HG03135 (cell line): ENCODE measurements around the gene KIF6.

Experiments used
- ATAC-seq: cut with Tn5 transposase; IDR thresholded peaks from one replicate; pipeline ENCODE4 v1.9.1; 2021; ENCODE audit warnings: mild to moderate bottlenecking, moderate library complexity; ENCODE audit not compliant: unreplicated experiment

Gene KIF6

DNA sequence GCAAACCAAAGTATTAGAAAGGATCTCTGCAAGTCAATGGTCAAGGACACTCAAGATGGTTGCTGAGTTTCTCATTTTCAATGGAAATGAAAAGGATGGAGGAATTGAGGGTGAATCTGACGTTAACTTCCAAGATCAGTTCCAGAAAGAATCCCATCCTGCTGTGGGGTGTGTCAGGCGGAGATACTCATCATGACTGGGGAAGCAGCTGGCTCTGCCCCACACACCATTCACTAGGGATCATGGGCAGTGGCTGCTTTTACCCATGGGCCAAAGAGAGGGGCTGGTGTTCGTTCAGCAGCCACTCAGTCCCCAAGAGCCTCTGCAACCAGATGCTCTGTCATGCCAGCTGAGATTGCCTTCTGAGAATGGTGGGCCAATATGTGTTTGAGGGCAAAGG, 300.4 kb downstream of the KIF6 start:
- ATAC-seq: no peak

DNA sequence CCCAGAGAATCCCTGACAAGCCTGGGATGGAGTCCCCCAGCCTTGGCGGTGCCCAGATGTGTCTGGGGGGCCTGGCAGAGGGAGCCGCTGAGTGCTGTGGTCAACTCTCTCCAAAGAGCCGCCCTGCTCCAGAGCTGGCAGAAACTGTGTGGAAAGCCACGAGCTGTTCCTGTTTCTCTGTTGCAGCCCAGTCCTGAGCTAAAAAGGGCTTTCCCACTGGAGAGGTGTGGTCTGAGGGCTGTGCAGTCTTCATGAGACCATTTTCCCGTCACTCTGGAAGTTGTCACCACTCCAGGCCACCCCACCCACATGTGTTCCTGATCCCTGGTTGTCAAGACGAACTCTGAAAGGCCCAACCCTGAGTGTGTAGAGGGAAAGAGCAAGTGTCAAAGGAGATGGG, 303.0 kb downstream of the KIF6 start:
- ATAC-seq: no peak

DNA sequence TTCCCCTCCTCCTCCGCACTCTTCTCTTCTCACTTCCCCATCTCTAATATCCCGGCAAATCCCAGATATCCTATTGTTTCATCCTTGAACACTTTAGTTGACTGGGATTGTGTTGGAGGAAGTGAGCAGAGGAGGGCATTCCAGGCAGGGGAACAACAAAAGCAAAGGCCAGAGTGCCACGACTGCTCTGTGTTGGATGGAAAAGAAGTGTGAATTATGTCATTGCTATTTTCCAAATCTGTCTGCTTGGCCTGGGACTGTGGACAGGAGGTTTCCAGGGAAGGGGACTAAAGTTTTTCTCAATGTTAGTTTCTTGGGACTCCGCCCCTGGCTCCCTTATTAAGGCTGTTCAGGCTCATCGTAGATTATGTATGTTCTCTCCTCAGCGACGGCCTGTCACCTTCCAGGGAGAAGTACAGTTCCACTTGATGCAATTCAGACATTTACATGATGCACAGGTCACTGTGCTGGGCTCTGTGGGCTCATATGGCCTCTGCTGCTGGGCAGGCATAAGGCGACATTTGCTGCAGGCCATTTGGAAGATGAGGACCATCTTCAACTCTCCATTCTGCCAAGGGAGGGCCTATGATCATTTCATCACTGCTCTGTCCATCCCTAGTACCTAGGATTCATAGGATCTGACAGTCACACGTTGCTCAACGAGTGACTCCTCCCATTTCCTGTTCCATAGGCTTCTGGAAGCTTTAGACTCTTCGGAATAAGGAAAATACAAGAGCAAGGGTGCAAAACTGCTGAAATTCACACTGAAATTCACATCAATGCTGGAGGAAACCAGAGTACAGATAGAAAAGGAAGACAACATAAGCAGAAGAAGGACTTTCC, 303.6 kb downstream of the KIF6 start:
- ATAC-seq: no peak

GRCh38 chr6:39420300-39421265, 304.6 kb downstream of the KIF6 start:
- no peak for ATAC-seq

DNA sequence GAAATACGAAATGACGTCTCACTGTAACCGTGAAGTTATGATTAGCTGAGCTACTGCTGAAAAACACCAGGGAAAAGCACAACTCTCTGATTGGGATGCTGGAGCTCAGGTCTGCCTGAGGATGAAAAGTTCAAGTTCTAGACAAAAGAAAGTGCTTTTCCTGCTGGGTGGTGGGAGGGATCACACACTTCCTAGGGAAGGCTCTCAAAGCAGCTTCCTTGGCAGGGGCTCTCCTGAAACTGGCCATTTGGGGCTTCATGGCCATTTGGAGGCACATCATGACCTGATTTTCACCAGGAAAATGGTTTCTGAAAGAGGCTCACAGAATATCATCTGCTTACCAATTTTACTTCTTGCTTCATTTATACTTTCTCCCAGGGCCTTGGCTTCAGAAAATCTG, 305.6 kb downstream of the KIF6 start:
- ATAC-seq: no peak

DNA sequence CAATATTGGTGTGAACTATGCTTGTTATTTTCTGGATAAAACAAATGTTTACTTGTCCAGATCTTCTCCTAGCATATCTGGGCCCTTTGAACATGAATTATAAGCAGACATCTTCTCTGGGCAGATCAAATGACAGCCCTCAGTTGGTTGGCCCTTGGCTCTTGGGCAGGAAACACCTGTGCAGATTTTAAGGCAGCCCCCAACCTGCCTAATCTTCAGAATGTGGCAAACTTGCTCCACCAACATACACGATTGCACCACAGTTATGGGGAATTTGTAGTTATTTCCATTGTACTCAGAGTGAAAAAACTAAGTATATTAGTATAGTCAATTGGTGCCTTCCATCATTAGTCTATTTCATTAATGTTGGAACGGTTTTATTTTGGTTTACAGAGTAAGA, 307.8 kb downstream of the KIF6 start:
- ATAC-seq: no peak

DNA sequence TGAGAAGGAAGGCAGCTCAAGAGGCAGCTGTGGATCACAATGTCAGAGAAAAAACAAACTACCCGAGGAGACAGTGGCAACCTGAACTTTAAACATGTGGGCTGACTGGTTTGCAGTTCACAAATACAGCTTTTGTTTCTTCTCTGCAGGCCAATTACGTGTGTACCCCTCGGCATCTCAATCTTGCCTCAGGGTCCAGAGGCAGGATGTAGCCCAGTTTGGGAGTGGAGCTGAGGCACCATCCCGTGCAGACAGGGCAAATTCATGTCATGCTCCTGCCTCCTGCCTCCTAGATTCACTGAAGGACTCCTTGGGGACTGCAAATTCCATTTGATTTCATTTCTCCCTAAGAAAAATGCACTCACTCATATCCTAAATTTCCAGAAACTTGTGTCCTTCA, 308.5 kb downstream of the KIF6 start:
- no peak for ATAC-seq

GRCh38 chr6:39416026-39416425, 309.2 kb downstream of the KIF6 start:
- ATAC-seq: no peak

DNA sequence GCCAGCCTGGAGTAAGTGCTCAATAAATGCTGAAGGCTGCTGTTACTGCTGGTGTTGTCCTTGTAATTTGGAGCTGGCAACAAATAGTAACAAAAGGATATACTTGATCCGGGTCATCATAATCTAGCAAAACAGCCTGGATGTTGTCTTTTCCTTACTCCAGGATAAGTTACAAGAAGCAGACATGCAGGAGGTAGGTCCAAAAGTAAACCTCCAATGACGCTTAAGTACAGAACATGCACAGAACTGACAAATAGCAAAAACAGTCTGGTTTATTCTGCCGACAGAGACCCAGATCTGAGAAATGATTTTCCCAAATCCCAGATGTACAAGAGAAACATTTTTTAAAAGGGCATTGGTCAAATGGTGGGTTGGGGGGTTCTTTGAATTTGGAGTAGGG, 309.7 kb downstream of the KIF6 start:
- ATAC-seq: no peak

DNA sequence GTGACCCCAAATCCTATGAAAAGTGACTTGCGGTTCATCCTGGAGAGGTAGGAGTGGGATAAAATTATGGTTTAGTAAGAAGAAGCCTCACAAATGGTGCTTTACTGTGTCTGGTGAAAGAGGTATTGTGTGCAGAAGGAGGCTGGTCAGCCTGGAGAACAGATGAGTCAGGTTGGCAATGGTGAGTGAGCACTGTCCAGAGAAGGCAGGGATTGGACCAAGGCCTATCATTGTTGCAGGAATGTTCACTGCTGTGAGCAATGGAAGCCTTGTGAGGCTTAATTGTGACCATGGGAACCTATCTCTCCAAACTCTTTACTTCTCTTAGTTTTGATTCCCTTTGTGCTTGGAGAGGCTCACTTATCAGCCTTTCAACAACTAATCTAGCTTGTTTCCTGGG, 313.7 kb downstream of the KIF6 start:
- no peak for ATAC-seq

DNA sequence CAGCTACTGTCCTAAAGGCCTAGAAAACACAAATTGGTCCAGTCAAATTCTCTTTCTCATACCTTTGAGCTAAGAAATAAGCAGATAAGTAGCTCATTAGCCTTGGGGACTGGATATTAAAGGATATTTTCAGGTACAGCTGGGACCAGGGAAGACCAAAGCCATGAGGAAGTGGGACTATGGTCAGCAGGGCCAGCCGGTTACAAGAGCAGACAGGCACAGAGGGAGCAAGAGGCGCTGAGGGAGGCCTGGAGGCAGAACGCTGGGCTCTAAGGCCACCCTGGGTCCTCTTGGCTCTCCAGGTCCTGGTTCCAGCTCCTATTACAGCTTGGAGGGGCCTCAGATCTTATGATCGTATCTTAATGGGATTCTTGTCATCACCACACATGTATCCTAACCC, 314.2 kb downstream of the KIF6 start:
- ATAC-seq: no peak

- no peak for ATAC-seq
These were observed 315.3 kb downstream of the KIF6 start for GRCh38 chr6:39409889-39410288.

DNA sequence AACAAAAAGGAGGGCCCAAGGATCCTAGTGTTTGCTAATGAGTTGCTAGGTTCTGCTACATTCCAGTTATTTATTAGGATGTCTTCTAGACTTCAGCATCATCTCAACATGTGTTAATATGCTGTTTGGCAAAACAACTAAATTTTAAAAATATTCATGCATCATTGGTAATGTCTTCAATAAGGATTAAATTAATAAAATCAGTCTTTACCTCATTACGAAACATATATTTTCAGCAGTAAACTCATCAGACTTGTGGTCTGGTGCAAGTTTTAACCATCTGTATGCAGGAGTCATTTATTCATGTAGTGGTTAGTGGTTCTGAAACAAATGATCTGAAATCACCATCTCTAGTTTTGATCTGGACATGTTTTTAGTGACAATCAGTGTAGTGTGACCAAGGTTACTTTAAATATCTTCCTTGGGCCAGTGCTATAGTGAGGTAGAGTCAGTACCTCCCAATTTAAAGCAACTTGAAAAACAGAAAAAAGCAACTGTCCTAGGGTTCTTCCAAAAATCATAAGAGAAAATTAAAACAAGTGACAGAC, 317.7 kb downstream of the KIF6 start:
- no peak for ATAC-seq

GRCh38 chr6:39404312-39404711, 320.9 kb downstream of the KIF6 start:
- no peak for ATAC-seq

DNA sequence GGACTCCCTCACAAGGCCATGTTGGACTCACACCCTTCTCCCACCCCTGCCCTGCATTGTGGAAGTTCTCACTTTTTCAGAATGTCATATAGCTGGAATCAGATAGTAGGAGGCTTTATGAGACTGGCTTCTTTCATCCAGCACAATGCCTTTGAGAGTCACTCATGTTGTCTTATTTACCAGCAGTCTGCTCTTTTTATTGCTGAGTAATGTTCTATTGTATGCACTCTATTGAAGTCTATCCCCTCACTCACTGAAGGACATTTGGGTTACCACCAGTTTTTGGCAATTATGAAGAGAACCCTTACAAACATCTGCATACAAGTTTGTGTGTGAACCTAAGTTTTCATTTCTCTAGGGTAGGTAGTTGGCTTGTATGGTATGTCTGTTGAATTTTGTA, 321.9 kb downstream of the KIF6 start:
- ATAC-seq: no peak

DNA sequence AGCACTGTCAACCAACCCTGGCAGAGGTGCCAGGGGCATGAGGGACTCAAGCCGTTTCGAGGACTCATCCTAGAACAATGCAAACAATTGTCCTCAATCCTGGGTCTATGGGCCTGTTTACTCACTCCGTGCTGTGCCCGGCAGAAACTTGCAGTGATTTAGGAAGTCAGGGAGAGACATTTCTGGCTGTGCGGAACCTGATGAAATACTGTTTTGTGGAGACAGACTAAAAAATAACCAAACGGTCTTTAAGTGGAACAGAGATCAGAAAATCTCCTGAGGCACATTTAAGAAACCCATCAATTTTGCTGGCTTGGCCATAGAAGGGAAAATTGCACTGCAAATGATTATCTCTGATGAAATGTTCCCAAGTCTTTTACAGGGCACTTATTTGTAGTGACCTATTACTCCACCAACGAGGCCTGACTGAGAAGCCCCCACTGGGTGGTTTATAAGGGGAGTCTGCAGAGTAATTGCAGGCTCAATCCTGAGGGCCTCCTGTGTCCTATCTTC, 322.9 kb downstream of the KIF6 start:
- ATAC-seq: no peak

DNA sequence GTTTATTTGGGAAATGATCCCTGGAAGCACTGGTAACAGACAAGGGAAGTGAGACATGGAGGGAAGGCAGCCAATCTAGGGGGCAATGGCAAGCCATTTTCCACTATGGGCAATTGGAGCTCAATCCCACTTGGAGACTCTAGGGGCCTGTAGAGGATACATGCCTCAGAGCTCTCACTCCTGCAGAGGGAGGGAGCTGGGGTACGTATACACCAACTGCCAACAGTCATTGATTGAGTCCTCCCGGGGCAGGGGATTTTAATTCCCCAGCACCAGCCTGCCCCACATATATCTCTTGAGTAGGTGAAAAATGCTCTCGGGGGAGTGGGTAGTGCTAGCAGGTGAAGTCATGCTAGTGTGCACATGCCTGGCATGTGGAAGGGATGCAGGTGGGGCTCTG, 323.8 kb downstream of the KIF6 start:
- ATAC-seq: no peak

DNA sequence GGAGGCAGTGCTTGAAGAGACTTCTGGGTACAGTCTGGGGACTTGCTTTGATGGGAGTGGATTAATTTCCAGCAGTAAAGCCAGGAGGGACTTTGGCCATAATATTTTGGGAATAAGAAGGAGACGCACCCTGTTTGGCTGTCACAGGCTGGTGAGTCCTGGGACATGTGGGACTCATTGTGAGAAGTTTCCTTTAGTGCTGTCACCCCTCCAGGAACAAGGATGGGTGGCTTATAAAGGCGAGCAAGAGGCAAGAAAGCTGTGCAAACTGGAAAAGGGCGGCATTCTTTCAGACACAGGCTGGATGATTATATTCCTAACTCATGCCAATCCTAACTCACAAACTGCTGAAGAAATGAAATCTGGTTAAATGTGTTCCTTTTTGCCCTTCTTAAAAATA, 325.2 kb downstream of the KIF6 start:
- no peak for ATAC-seq

- no peak for ATAC-seq
These were observed 328.4 kb downstream of the KIF6 start for GRCh38 chr6:39396854-39397253.

DNA sequence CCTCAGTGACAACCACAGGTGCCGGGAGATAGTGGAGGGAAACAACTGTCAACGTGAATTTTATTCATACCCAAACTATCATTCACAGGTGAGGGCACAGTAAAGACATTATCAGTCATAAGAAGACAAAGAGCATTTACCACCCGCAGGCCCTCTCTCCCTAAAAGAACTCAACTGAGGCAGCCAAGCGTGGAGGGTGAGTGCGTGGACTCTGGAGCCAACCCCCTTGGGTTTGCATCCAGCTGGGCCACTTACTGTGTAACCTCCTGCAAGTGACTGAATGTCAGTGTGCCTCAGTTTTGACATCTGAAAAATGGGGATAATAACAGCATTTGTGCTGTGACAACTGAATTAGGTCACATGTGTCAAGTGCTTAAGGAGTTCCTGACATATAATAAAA, 332.1 kb downstream of the KIF6 start:
- ATAC-seq: no peak

DNA sequence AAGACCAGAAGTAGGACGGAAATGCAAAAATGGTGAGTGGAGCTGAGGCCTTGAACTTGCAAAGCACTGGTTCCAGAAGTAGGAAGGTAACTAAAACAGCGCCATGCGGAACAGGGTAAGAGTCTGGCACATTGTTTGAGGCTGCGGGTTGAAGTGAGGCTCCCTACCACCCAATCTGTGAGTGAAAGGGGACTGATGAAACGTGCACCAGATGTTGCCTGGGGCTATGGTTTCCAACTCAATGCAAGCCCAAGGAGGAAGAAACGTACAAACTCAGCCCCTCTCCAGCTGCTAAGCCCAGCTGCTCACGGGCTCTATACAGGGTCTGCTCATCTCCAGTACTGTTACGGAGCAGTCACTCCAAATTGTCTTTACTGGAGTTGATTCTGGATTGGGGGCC, 334.0 kb downstream of the KIF6 start:
- no peak for ATAC-seq

DNA sequence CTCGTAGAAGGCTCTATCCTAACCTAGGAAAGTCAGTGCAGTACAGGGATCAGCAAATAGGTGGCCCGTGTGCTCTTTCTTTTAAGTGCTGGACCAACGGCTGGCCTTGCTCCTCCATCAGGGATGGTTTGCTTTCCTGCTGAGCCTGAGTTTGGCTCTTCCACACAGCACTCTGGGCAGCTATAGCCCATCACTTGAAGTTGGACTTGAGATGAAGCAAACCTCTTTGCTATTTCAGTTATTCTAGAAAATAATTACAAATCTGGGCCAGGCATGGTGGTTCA, 335.8 kb downstream of the KIF6 start:
- ATAC-seq: no peak
